Ramos (cell line): Measurements from ENCODE around the gene TBX1.

Source experiments
- in situ Hi-C: fragments of 300-500 bp; cut with MboI; formaldehyde crosslinking; loops from one replicate; pipeline ENCODE4 v1.14.3; 2022; ENCODE audit warnings: low sequenced_read_pairs; ENCODE audit not compliant: unreplicated experiment

TBX1 gene

DNA sequence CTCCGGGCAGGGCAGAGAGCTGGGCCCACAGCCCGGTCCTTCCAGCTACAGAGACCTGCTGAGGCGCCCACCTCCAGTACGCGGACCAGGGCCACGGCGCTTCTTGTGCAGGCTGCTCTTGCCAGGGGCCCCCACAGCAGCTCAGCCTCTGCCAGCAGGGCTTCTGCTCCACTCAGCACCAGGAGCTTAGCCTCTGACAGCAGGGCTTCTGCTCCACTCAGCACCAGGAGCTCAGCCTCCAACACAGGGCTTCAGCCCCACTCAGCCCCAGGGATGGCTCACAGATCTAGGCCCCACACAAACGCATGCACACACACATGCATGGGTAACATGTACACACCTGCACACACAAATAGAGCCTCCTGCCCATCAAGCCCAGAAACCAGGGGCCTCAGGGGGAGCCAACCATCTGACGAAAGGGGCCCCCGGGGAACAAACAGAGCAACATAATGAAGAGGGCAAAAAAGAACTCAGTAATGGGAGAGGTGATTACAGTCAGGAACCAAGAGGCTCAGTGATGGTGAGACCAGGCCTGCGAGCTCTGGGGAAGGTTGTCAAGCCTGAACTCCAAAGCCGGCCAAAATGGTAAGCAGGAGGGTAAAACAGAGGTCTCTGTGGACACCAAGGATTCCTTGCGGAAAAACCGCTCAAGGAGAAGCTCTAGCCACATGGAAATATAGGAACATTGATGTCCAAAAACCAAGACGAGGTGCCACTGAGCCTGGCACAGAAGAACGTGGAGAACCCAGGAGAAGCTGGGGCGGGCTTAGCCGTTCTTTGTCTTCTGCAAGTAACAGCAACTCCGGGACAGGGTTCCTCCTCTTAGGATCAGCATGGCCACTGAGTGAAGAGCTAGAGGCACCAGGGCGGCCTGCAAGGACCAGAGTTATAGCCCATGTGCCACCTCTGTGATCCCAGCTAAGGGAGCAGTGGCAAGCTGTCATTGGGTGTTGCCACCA, 47.6 kb downstream of the TBX1 start:
- in situ Hi-C loops = no loop called here

DNA sequence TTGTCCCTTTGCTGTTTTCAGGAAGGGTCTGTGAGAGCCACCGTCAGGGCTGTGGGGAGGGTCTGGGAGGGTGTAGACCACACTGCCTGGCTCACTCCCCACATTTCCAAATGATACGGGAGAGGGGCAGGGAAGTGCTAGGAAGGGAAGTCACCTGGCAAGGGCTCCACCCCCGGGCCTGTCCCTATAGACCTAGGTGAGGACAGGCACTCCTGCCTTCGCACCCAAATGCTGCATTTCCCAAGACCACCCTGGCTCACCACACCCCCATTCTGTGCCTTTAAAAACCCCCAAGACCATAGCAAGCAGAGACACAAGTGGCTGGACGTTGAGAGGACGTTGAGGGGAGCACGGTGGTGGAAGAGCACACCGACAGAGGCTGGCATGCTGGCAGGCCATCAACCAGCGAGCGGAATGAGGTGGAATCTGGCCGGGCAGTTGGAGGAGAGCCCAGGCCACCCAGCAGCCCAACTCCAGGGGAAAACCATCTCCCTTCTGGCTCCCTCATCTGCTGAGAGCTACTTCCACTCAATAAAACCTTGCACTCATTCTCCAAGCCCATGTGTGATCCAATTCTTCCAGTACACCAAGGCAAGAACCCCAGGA, 48.4 kb downstream of the TBX1 start:
- in situ Hi-C loops = no loop called here

GRCh38 chr22:19809741-19810140, 49.2 kb downstream of the TBX1 start:
- in situ Hi-C loops = no loop called here

GRCh38 chr22:19810381-19811201, 50.0 kb downstream of the TBX1 start:
- in situ Hi-C loops = no loop called here

DNA sequence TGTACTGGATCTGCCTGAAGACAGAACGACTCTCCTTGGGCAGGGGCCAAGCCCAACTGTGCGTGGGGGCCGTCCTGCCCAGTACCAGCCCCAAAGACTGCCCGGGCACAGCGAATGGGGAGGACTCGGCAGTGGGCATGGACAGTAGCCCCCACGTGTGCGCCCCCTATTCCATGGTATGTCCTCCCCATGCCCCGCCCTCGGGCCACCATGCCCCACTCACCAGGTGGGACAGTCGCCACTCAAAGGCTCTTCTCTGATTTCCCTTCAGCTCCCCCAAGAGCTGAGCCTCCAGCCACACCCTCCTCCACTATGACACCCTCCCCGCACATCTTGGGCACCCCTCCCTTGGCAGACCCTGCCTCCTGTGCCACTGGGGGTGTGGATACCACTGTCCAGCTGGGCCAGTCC, 50.6 kb downstream of the TBX1 start:
- in situ Hi-C loops = no loop called here

DNA sequence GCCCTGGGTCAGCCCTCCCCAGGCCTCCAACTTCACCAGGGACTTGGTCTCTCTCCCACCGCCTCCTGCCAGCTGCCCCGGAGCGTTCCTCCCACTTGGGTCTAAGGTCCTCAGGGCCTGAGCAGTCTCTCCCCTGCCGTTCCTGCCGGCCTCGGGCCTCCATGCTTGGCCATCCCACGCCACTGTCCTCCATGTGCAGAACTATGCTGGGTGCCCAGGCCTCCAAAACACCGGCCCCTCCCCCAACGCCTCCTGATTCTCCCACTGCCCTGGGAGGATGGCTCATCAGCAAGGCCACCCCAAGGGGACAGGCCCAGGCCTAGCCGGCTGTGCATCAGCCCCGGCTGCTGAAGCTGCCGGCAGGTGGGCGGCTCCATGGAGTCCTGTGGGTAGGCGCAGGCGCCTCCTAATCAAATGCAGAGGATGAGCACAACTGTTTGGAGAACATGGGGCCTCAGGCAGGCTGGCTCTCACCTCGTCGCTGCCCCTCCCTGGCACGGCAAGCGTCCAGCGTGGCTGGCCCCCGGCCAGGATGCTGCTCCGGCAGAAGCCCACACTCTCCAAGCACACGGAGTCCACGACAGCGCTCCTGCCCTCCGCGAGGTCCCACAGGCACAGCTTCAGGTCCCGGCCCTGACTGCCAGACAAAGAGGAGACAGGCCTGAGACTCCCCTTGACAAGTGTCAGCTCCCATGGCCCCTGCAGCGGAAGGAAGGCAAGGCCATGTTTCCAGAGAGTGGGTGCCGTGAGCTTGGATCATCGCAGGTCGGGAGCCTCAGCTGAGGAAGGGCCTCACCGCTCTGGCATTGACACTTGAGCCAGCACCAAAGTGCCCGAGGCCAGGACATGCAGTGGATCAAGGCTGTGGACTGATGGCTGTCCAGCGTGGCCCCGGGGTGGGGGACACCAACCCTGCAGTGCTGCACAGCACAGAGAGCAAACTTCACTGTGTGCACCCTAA, 51.5 kb downstream of the TBX1 start:
- in situ Hi-C loops = no loop called here

DNA sequence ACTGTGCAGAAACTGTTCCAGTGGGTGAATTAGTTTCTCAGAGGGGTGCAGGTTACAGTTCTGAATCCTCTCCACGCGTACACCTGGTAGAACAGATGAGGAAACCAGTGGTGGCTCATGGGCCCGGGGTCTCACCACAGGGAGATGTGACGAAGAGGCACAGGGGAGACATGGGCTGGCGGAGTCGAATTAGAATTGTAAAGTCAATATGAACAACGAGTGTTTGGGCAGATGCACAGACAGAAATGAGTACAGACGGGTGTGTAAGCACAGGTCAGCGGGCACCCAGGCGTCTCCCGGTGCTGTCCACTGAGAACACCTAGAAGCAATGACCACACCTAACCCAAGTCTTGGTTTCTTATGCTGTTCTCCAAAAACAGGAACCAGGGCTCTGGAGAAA, 52.3 kb downstream of the TBX1 start:
- in situ Hi-C loops = no loop called here

GRCh38 chr22:19814428-19814827, 53.9 kb downstream of the TBX1 start:
- in situ Hi-C loops = no loop called here

GRCh38 chr22:19815093-19815822, 54.7 kb downstream of the TBX1 start:
- in situ Hi-C loops = no loop called here

GRCh38 chr22:19815823-19816290, 55.3 kb downstream of the TBX1 start:
- in situ Hi-C loops = no loop called here

GRCh38 chr22:19816372-19817119, 56.0 kb downstream of the TBX1 start:
- in situ Hi-C loops = no loop called here
